Measurements from ENCODE around the gene JCAD.
"Not testable (repeated sequence)": the region's sequence is repeated elsewhere in the genome, so short reads cannot be mapped to it uniquely, and the experiment has no call there.

JCAD gene

GRCh38 chr10:30018496-30018895 is 40.9 kb downstream of the JCAD start:
- no peak for DNase-seq

GRCh38 chr10:30017966-30018365 is 41.4 kb downstream of the JCAD start:
- DNase-seq, result no peak

DNA sequence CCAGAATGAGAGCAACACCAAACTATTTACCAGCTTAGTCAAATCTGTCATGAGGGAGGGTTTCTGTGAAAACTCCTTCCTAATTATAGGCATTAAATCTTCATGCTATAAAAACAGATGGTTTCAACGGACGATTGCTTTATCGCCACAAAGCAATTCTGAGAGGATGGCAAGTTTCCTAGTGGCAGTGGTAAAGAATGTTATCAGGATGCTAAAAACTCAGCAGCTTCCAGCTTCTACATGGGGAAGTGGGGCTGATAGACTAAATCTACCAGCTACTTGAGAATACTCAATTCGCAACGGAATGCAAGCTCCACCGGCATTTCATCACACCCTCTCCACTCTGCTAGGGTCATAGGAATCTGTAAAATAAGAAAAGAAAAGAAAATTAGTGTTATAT is 41.8 kb downstream of the JCAD start:
- no peak for DNase-seq

DNA sequence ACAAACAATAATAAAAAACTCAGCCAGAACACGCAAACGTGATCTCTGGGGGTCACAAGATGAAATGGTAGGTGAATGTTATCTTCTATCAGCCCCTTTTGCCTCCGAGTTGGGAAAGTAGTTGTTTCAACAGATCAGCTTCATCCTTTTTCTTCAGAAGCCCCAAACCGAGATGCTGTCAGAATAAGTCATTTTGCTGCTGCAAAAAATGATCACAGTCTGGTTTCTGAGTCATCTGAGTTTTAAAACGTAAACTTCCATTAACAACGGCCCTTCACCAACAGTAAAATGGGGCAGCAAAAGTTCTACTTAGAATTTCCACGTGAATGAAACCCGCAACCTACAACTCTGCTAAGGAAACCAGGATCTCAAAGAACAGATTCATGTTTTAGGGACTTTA is 44.9 kb downstream of the JCAD start:
- no peak for DNase-seq

GRCh38 chr10:30013757-30014156 is 45.6 kb downstream of the JCAD start:
- DNase-seq, result no peak

DNA sequence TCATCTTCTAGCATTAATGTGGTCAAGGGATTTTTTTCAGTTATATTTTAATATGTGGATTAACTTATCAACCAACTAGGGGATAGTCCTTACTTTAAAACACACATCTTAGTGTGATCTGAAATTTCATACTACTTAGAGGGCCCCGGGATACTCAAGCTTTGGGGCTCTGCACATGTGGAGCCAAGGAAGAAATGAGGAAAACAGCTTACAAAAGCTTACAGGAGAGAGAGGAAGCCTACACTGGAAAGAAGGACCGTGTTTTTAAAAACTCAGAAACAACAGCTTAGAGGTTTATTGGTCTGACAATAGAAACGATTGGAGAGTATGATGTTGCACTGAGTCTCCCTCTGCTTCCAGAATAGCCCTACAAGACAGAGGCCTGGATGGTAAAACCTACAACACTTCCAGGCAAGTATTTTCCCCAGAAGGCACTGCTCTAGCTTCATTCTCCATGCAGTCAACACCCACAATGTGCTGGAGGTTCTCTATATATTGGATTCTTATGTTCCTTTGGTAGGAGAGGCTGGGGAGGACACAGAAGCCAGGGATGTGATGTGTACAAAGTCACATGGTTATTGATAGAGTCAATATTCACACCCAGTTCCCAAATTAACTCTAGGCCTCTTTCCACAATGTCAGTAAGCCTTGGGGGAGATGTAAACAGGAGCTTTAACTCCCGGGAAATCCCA is 47.3 kb downstream of the JCAD start:
- no peak for DNase-seq

- DNase-seq, result no peak
Measured at GRCh38 chr10:30011396-30011795, 48.0 kb downstream of the JCAD start.

- DNase-seq, result no peak
Measured at GRCh38 chr10:30007406-30007805, 52.0 kb downstream of the JCAD start.

GRCh38 chr10:30006410-30006809 is 53.0 kb downstream of the JCAD start:
- DNase-seq, result no peak

- DNase-seq, result not testable (repeated sequence)
Measured at GRCh38 chr10:30005116-30005515, 54.3 kb downstream of the JCAD start.

DNA sequence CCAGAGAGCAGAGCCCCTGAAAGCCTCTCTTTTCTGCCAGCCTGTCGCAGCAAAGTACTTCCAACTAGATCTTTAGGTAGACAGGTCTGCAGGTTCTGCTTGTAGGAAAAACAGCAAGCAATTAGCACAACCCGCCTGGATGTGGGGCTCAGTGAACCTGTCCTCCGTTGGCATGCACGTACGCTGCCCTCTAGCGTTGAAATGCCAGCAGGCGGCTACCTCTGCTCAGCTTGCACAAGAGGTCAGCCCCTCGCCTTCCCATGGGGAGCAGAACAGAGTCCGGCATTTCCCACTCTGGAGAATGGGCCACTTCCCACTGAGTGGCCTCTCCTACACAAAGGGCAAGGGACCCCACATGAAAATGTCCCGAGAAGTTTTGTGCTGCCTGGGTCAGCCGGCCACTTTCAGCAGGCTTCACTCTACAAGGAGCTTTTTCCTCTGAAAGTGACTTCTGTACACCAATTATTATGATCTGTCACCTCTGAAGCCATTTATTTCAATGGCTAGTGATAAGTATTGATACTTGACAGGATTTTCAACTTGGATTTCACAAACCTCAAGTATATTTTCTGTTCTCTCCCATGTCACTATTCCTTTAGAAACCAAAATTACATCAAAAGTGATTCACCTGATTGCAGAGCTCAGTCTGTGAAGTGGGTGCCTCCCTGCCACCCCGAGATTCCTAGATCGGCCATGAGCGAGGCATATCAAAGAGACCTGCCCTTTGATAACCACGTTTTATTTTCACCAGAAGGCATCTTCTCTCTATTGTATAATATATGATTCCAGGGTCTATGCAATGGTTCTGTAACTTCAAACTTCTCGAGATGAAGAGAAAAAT is 56.7 kb downstream of the JCAD start:
- peak; percentile 48 to 50 for DNase-seq

DNA sequence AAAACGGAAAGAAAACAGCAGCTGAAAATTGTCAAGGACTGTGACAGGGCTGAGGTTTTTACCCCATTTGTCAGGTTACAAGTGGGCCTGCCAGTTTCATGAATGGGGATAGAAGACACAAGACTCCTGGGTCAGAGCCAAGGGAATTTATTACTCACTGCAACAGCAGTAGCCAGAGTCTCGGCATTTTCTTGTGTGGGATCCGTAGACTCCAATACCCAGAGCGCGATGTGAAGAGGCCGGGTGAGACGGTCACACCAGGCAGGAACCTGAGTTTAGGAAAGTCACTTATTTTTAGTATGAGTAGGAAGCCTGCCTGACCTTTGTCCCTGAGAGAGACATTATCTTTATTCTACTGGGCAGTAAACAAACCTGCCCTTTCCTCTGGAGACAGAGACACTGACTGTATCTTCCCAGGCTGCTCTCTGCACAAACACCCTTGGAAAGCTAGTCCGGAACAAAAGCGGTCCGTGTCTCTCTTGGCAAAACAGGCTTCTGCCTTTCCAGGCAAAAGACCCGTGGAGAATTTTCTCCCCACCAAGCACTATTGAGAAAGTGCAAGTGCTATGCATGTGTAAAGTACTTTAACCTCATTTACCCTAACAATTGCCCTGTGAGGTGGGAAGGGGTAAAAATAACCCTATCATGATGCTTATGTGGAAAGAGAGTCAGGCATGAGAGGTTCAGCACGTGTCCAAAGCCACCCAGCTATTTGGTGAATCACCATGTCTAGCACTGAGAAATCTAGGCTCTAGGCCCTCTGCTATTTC is 58.4 kb downstream of the JCAD start:
- no peak for DNase-seq

GRCh38 chr10:29998142-29998808 is 61.1 kb downstream of the JCAD start:
- peak; percentile 73 to 78 for DNase-seq

DNA sequence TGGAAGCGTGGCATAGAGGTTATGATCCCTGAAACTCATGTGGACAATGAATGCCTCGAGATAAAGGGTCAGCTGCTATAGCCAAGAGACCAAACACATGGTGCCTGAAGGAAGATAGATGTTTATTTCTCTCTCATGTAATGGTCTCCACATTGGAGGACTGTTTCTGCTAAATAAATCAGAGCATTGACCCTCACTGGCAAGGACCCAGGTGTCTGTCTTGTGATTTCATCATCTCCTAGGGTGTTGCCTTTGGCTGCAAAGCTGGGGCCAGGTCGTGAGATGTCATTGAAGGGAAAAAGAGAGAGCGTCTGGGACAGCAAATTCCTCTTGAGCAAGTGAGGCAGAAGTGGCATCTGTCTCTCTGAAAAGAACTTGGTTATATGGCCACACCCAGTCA is 64.6 kb downstream of the JCAD start:
- no peak for DNase-seq

GRCh38 chr10:29993319-29993915 is 66.0 kb downstream of the JCAD start:
- no peak for DNase-seq

DNA sequence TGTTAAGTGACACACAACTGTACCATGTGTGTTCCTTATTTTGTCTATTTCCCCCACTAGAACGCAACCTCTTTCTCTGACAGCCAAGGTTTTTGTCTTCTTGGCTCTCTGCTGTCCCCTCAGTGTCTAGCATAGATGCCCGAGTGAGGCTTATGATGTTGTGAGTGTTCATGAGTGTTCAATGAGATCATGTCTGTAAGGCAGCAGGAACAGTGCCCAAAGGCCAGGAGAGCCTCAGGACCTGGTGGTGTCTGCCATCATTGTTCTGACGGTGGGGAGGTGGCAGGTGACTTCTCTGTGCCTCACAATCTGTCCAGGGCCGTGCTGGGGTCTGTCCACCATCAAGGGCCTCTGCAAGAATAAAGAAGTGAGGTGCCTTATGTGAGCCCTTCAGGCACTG is 66.5 kb downstream of the JCAD start:
- DNase-seq, result no peak

DNA sequence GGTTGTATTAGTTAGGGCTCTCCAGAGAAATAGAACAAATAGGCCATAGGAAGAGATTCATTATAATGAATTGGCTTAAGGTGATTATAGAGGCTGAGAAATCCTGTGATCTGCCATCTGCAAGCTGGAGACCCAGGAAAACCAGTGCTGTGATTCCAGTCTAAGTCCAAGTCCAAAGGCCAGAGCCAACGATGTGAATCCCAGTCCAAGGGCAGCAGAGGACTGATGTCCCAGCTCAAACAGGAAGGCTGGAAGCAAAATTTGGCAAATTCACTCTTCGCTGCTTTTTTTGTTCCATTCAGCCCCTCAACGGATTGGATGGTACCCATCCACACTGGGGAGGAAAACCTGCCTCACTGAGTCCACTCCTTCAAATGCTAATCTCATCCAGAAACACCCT is 68.0 kb downstream of the JCAD start:
- no peak for DNase-seq

GRCh38 chr10:29987471-29987870 is 71.9 kb downstream of the JCAD start:
- DNase-seq, result no peak

DNA sequence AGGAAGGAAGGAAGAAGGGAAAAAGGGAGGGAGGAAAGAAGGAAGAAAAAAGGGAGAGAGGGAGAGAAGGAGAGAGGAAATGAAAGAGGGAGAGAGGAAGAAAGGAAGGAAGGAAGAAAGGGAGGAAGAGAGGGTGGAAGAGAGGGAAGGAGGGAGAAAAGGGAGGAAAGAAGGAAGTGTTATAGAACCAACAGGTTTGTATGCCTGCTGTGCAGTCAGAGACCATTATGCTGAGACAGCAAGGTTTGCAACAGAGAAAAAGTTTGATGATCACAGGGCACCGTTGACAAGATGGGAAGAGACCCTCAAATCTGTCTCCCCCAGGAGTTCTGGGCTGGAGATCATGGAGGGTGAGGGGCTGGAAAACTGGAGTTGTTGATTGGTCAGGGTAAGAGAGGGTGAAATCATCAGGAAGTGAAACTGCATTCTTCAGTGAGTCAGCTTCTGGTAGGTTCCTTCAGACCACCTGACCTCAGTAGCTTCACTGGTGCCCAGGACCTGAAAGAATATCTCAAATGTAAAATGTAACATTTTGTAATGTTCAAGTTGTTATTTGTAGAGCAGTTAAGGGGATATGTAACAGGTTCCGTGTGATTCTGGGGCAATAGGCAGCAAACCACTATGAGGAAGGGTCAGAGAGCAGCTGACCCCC is 76.3 kb downstream of the JCAD start:
- DNase-seq, result no peak

DNA sequence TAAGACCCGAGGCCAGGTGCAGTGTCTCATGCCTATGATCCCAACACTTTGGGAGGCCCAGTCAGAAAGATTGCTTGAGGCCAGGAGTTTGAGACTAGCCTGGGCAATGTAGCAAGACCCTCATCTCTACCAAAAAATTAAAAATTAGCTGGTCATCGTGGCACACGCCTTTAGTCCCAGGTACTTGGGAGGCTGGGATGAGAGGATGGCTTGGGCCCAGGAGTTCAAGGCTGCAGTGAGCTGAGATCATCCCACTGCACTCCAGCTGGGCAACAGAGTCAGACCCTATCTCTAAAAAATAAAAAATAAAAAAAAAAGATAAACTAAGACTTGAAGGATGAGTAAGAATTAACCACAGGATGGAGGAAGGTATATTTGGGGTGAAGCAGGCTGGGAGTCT is 77.9 kb downstream of the JCAD start:
- DNase-seq, result no peak

GRCh38 chr10:29980084-29980483 is 79.3 kb downstream of the JCAD start:
- no peak for DNase-seq

DNA sequence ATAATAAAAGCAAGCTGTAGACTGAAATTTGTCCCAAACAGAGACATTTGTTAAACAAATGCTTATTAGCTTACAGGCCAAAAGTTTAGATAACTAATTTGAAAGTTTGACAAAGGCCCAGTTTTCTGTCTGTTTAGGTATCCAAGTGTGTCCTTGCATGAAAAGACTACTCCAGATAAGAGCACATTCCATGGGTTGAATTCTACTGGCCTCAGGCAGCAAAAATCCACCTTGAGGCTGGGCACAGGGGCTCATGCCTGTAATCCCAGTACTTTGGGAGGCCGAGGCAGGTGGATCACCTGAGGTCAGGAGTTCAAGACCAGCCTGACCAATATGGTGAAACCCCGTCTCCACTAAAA is 80.0 kb downstream of the JCAD start:
- DNase-seq, result not testable (repeated sequence)

Measured in CD4-positive, alpha-beta T cell treated with Interleukin-1 beta for 1 hour (primary cell).